GM23248 (cell line): ENCODE measurements around the gene APBB1IP.

Source experiments
- EZH2 ChIP-seq: fragments of 200-600 bp; sonication (generic); IDR thresholded peaks from 2 replicates; pipeline ENCODE4 v1.6.1; 2018; ENCODE audit warnings: antibody characterized with exemption, mild to moderate bottlenecking; ENCODE audit not compliant: insufficient read depth, poor library complexity, severe bottlenecking
- EZH2phosphoT487 ChIP-seq: fragments of 200-600 bp; sonication (generic); IDR thresholded peaks from 2 replicates; pipeline ENCODE4 v1.6.1; 2018; ENCODE audit warnings: antibody characterized with exemption, moderate library complexity, mild to moderate bottlenecking, low read depth; ENCODE audit not compliant: insufficient read depth

GRCh38 chr10:26417136-26417535 lies 21.0 kb upstream of the APBB1IP start:
- no peak for TF ChIP-seq EZH2phosphoT487
- TF ChIP-seq EZH2 = no peak
